ENCODE data around the gene B9D2. TPM values are rescaled to one million over a fixed set of nuclear protein-coding genes. Genes with fewer than 3 reads are reported as not detected.

B9D2 gene
- total RNA-seq, 1 experiment from 2014 or later, result 7.3 TPM

GRCh38 chr19:41412953-41413352 is 49.0 kb upstream of the B9D2 start:
- no peak overlapping the region for H3K4me3 ChIP-seq (replicated peaks in 1 of 2; ENCODE audit: low read depth in 1 of 2, low read length in 2 of 2)
- RAD21 ChIA-PET (ENCODE audit: low non-redundant PET in 1 of 2, low total read pairs in 2 of 2, uncharacterized antibody in 2 of 2, unreplicated experiment in 2 of 2), result no interaction called here
- POLR2A ChIA-PET, result no interaction called here

More at GRCh38 chr19:41412953-41413352, 49.0 kb upstream of the B9D2 start:
- TF ChIP-seq SP1 (IDR thresholded peaks at IDR 0.05; ENCODE audit: low read depth) (no peak), CBX3 (IDR thresholded peaks at IDR 0.05; ENCODE audit: low read depth) (no peak), YY1 (IDR thresholded peaks at IDR 0.05; ENCODE audit: extremely low read depth, insufficient replicate concordance, low read depth, low read length) (no peak), POLR2A (IDR thresholded peaks at IDR 0.05; ENCODE audit: borderline replicate concordance, extremely low read depth, insufficient read depth, insufficient read length) (no peak), EZH2phosphoT487 (IDR thresholded peaks at IDR 0.05; ENCODE audit: borderline replicate concordance) (no peak), ZNF274 (IDR thresholded peaks at IDR 0.05; ENCODE audit: low read depth, low read length) (no peak), RAD21 (IDR thresholded peaks at IDR 0.05; ENCODE audit: low read depth) (no peak), SRF (IDR thresholded peaks at IDR 0.05; ENCODE audit: low read depth) (no peak), POLR2AphosphoS5 (IDR thresholded peaks at IDR 0.05; ENCODE audit: low read depth, low read length) (no peak), ZBTB33 (IDR thresholded peaks at IDR 0.05; ENCODE audit: extremely low read depth, insufficient replicate concordance, low read length) (no peak), ATF3 (IDR thresholded peaks at IDR 0.05) (no peak)
- TF ChIP-seq, protein P1, sequence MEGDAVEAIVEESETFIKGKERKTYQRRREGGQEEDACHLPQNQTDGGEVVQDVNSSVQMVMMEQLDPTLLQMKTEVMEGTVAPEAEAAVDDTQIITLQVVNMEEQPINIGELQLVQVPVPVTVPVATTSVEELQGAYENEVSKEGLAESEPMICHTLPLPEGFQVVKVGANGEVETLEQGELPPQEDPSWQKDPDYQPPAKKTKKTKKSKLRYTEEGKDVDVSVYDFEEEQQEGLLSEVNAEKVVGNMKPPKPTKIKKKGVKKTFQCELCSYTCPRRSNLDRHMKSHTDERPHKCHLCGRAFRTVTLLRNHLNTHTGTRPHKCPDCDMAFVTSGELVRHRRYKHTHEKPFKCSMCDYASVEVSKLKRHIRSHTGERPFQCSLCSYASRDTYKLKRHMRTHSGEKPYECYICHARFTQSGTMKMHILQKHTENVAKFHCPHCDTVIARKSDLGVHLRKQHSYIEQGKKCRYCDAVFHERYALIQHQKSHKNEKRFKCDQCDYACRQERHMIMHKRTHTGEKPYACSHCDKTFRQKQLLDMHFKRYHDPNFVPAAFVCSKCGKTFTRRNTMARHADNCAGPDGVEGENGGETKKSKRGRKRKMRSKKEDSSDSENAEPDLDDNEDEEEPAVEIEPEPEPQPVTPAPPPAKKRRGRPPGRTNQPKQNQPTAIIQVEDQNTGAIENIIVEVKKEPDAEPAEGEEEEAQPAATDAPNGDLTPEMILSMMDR (IDR thresholded peaks at IDR 0.05 in 2 of 3, conservative IDR thresholded peaks at IDR 0.05 in 1 of 3; ENCODE audit: borderline replicate concordance in 1 of 3, insufficient read depth in 1 of 3, low read depth in 2 of 3, low read length in 2 of 3), result no peak
- TF ChIP-seq, protein P2, sequence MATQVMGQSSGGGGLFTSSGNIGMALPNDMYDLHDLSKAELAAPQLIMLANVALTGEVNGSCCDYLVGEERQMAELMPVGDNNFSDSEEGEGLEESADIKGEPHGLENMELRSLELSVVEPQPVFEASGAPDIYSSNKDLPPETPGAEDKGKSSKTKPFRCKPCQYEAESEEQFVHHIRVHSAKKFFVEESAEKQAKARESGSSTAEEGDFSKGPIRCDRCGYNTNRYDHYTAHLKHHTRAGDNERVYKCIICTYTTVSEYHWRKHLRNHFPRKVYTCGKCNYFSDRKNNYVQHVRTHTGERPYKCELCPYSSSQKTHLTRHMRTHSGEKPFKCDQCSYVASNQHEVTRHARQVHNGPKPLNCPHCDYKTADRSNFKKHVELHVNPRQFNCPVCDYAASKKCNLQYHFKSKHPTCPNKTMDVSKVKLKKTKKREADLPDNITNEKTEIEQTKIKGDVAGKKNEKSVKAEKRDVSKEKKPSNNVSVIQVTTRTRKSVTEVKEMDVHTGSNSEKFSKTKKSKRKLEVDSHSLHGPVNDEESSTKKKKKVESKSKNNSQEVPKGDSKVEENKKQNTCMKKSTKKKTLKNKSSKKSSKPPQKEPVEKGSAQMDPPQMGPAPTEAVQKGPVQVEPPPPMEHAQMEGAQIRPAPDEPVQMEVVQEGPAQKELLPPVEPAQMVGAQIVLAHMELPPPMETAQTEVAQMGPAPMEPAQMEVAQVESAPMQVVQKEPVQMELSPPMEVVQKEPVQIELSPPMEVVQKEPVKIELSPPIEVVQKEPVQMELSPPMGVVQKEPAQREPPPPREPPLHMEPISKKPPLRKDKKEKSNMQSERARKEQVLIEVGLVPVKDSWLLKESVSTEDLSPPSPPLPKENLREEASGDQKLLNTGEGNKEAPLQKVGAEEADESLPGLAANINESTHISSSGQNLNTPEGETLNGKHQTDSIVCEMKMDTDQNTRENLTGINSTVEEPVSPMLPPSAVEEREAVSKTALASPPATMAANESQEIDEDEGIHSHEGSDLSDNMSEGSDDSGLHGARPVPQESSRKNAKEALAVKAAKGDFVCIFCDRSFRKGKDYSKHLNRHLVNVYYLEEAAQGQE (IDR thresholded peaks at IDR 0.05; ENCODE audit: low read depth), result no peak
- Histone ChIP-seq H3K79me2 (ENCODE audit: insufficient read depth, low read length) (no peaks in the 10 kb centered on the region), H3K4me2 (ENCODE audit: low read length) (no peak overlapping the region), H4K20me1 (ENCODE audit: insufficient read depth) (no peaks in the 10 kb centered on the region), H3K27ac (ENCODE audit: low read depth, low read length) (no peak overlapping the region), H2AFZ (ENCODE audit: low read depth, low read length, poor library complexity, severe bottlenecking) (no peak overlapping the region), H3K9me2 (ENCODE audit: insufficient read depth) (no peaks in the 10 kb centered on the region), H3K4me1 (ENCODE audit: control insufficient read depth in 1 of 2, insufficient read depth in 2 of 2, low read length in 2 of 2) (peaks cover 11 to 13% of the 10 kb centered on the region in 2 experiments; a peak in 3 of 4 replicates), H3K9ac (ENCODE audit: low read length) (no peak overlapping the region), H3K36me3 (ENCODE audit: control insufficient read depth in 1 of 2, insufficient read depth in 2 of 2, low read length in 2 of 2) (peaks cover 0 to 3% of the 10 kb centered on the region in 2 experiments; a peak in 1 of 4 replicates), H3K9me3 (ENCODE audit: control insufficient read depth in 1 of 2, insufficient read depth in 1 of 2, low read depth in 1 of 2, low read length in 2 of 2) (no peaks in the 10 kb centered on the region), H3K27me3 (ENCODE audit: insufficient read depth, low read length) (no peaks in the 10 kb centered on the region)
- no TSS peak for BruUV-seq (replicated peaks)
- intact Hi-C loops (cut with micrococcal nuclease), result no loop called here
- ATAC-seq (no peak), DNase-seq (ENCODE audit: low read depth, low spot score) (no peak)
- CTCF ChIA-PET, result no interaction called here
